Astrocyte (in vitro differentiated cells and primary cell): ENCODE results near the gene RHOJ. TPM values are rescaled to one million over a fixed set of nuclear protein-coding genes. Genes with fewer than 3 reads are reported as not detected.
A peak's percentile ranks its signal among the peaks of the same experiment; 100 is the strongest.
"Not testable (repeated sequence)": the region's sequence is repeated elsewhere in the genome, so short reads cannot be mapped to it uniquely, and the experiment has no call there.

Experiments
- DNase-seq: peaks from one replicate; pipeline ENCODE4 v3.0.0-alpha.2; 2010; ENCODE audit warnings: low read depth
- FAIRE-seq: peaks from 2 replicates; lab custom pipeline; 2011; peaks lifted over from hg19 to GRCh38; lab: Jason Lieb, UNC
- H2AFZ ChIP-seq: 2 replicates; pipeline ENCODE4 v1.6.0; 2012; ENCODE audit warnings: low read depth, low read length, inconsistent platforms
- H3K27ac ChIP-seq: 2 replicates; pipeline ENCODE4 v1.5.1; 2011; ENCODE audit warnings: low read depth, low read length, inconsistent platforms
- H3K27me3 ChIP-seq: 2 replicates; pipeline ENCODE4 v1.6.0; 2011; ENCODE audit warnings: low read length, inconsistent platforms; ENCODE audit not compliant: insufficient read depth
- H3K36me3 ChIP-seq: 2 replicates; pipeline ENCODE4 v1.5.1; 2011; ENCODE audit warnings: low read length, inconsistent platforms; ENCODE audit not compliant: insufficient read depth
- H3K4me1 ChIP-seq: 2 replicates; pipeline ENCODE4 v1.5.1; 2011; ENCODE audit warnings: low read length, inconsistent platforms; ENCODE audit not compliant: insufficient read depth
- H3K4me2 ChIP-seq: 2 replicates; pipeline ENCODE4 v1.6.0; 2012; ENCODE audit warnings: low read length, inconsistent platforms
- H3K4me3 ChIP-seq: 2 replicates; pipeline ENCODE4 v1.5.1; 2011; ENCODE audit warnings: low read depth, mild to moderate bottlenecking, low read length, inconsistent platforms; ENCODE audit not compliant: insufficient read depth
- H3K79me2 ChIP-seq: 2 replicates; pipeline ENCODE4 v1.6.0; 2012; ENCODE audit warnings: mild to moderate bottlenecking, low read length, inconsistent platforms; ENCODE audit not compliant: insufficient read depth
- H3K9ac ChIP-seq: 2 replicates; pipeline ENCODE4 v1.6.0; 2012; ENCODE audit warnings: mild to moderate bottlenecking, low read length, inconsistent platforms
- H3K9me3 ChIP-seq: 2 replicates; pipeline ENCODE4 v1.5.1; 2012; ENCODE audit warnings: low read depth, mild to moderate bottlenecking, low read length, inconsistent platforms; ENCODE audit not compliant: insufficient read depth
- H4K20me1 ChIP-seq: 2 replicates; pipeline ENCODE4 v1.6.0; 2012; ENCODE audit warnings: low read length, inconsistent platforms; ENCODE audit not compliant: insufficient read depth
- H3K27ac Mint-ChIP-seq: one replicate; pipeline ENCODE4 v1.8.0; 2021; ENCODE audit warnings: mild to moderate bottlenecking, mixed read lengths; ENCODE audit not compliant: unreplicated experiment
- H3K27me3 Mint-ChIP-seq: one replicate; pipeline ENCODE4 v1.8.0; 2021; ENCODE audit warnings: low read depth, mixed read lengths; ENCODE audit not compliant: unreplicated experiment
- H3K36me3 Mint-ChIP-seq: one replicate; pipeline ENCODE4 v1.8.0; 2021; ENCODE audit warnings: low read depth, mixed read lengths; ENCODE audit not compliant: unreplicated experiment
- H3K4me1 Mint-ChIP-seq: one replicate; pipeline ENCODE4 v1.8.0; 2021; ENCODE audit warnings: low read depth, mixed read lengths; ENCODE audit not compliant: unreplicated experiment
- H3K4me3 Mint-ChIP-seq: one replicate; pipeline ENCODE4 v1.8.0; 2021; ENCODE audit warnings: mild to moderate bottlenecking, moderate library complexity, mixed read lengths; ENCODE audit not compliant: unreplicated experiment
- H3K9me3 Mint-ChIP-seq: one replicate; pipeline ENCODE4 v1.8.0; 2021; ENCODE audit warnings: mild to moderate bottlenecking, mixed read lengths; ENCODE audit not compliant: unreplicated experiment
- EZH2 ChIP-seq: IDR thresholded peaks from 2 replicates; pipeline ENCODE4 v1.6.1; 2012; ENCODE audit warnings: mild to moderate bottlenecking, low read length, inconsistent platforms; ENCODE audit not compliant: insufficient read depth
- total RNA-seq: library from RNA; stranded (reverse); gene quantifications from 2 replicates; pipeline ENCODE4 v1.2.1, GENCODE V29; 2021
- TF ChIP-seq, protein P1 (sequence below): IDR thresholded peaks from 2 replicates; pipeline ENCODE4 v1.5.1; 2011; ENCODE audit warnings: low read depth, mild to moderate bottlenecking, inconsistent platforms, low read length, moderate library complexity; ENCODE audit not compliant: insufficient read depth

Gene RHOJ
- total RNA-seq, 1 donor from 2014 or later: 29.6 TPM

DNA sequence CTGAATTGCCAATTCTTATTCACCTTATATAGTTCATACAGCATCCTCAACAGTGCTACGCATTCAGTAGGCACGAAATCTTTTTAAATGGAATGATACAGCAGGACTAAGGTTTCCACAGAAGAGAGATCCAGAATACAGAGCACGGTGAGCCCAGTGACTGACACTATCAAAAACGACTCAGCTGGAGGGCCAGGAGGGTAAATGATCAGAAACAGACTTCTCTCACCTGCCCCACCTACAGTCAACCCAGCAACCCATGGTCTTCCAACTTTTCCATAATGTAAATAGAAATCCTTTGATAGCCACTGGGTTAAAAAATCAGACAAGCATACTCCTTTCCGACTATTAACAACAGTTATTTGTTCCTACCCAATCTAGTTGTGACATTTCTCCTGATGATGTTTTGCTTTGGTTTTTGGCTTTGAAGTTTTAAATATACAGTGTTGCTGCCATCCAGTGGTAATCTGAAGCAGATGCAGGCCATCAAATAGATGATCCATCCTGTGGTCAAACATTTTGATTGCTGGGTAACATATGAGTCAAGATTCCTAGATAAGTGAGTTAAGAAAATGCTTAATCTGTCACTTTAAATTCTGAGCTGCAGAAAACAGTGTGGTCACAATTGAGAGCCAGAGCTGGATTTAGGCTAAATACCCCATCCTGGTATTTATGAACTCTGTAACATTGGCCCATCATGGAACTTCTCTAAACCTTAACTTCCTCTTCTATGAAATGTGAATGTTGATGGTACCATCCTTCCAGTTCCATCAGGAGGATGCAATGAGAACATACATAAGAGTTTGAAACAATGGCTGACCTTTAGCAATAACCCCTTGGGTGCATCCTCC is 72.5 kb downstream of the RHOJ start:
- Mint-ChIP-seq H3K4me3 (no peak overlapping the region), H3K4me1 (no peaks in the 10 kb centered on the region), H3K27me3 (no peaks in the 10 kb centered on the region), H3K36me3 (peaks cover 9% of the 10 kb centered on the region), H3K27ac (no peak overlapping the region), H3K9me3 (no peaks in the 10 kb centered on the region)
- Histone ChIP-seq H3K9me3 (no peaks in the 10 kb centered on the region), H3K4me1 (peaks cover 6% of the 10 kb centered on the region), H3K36me3 (peaks cover 24% of the 10 kb centered on the region), H3K27ac (peak overlapping the region; percentile 6), H3K4me2 (peak overlapping the region; percentile 2), H4K20me1 (peaks cover 15% of the 10 kb centered on the region), H3K9ac (peak overlapping the region; percentile 24), H2AFZ (no peak overlapping the region), H3K27me3 (no peaks in the 10 kb centered on the region), H3K4me3 (no peak overlapping the region), H3K79me2 (peaks cover 4% of the 10 kb centered on the region)
- TF ChIP-seq, protein P1, sequence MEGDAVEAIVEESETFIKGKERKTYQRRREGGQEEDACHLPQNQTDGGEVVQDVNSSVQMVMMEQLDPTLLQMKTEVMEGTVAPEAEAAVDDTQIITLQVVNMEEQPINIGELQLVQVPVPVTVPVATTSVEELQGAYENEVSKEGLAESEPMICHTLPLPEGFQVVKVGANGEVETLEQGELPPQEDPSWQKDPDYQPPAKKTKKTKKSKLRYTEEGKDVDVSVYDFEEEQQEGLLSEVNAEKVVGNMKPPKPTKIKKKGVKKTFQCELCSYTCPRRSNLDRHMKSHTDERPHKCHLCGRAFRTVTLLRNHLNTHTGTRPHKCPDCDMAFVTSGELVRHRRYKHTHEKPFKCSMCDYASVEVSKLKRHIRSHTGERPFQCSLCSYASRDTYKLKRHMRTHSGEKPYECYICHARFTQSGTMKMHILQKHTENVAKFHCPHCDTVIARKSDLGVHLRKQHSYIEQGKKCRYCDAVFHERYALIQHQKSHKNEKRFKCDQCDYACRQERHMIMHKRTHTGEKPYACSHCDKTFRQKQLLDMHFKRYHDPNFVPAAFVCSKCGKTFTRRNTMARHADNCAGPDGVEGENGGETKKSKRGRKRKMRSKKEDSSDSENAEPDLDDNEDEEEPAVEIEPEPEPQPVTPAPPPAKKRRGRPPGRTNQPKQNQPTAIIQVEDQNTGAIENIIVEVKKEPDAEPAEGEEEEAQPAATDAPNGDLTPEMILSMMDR: peak; percentile 98
- no peak for TF ChIP-seq EZH2
- FAIRE-seq (peak; percentile 83), DNase-seq (peak; percentile 57)

DNA sequence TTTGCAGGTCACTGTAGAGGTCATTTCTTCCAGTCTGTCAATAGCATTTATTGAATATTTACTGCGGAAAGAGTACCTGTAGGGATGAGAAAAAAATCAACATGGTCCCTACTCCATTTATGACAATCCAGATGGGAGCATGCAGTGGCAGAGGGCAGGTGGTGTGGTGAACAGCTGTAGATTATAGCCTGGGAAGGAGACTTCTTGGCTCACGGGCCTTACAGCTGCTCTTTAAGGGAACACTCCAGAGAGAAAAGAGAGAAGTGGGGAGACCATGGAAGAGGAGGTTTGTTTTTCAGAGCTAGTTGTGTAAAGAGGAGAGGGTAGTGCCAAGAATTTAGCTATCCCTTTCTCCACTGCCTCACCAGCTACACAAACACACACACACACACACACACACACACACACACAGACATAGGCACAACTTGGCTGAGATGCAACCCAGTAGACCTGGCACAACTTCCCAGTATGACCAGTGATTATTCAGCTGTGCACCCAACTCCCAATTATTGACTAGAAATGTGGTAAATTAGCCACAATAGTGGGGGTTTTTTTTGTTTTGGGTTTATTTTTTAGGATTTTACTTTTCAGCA is 73.4 kb downstream of the RHOJ start:
- peaks cover 20% of the 10 kb centered on the region for H3K36me3 ChIP-seq
- peaks cover 9% of the 10 kb centered on the region for H3K36me3 Mint-ChIP-seq
- H3K27ac Mint-ChIP-seq: no peak overlapping the region
- H3K4me1 ChIP-seq: peaks cover 6% of the 10 kb centered on the region
- H2AFZ ChIP-seq: no peak overlapping the region
- no peak overlapping the region for H3K27ac ChIP-seq
- FAIRE-seq (no peak), DNase-seq (no peak)
- no peaks in the 10 kb centered on the region for H3K9me3 ChIP-seq
- TF ChIP-seq, protein P1: no peak
- no peak for TF ChIP-seq EZH2
- no peaks in the 10 kb centered on the region for H3K9me3 Mint-ChIP-seq
- no peak overlapping the region for H3K9ac ChIP-seq
- no peak overlapping the region for H3K4me3 ChIP-seq
- no peaks in the 10 kb centered on the region for H3K4me1 Mint-ChIP-seq
- H3K27me3 Mint-ChIP-seq: no peaks in the 10 kb centered on the region
- H3K27me3 ChIP-seq: no peaks in the 10 kb centered on the region
- peaks cover 4% of the 10 kb centered on the region for H3K79me2 ChIP-seq
- H3K4me2 ChIP-seq: no peak overlapping the region
- peaks cover 15% of the 10 kb centered on the region for H4K20me1 ChIP-seq
- H3K4me3 Mint-ChIP-seq: no peak overlapping the region

DNA sequence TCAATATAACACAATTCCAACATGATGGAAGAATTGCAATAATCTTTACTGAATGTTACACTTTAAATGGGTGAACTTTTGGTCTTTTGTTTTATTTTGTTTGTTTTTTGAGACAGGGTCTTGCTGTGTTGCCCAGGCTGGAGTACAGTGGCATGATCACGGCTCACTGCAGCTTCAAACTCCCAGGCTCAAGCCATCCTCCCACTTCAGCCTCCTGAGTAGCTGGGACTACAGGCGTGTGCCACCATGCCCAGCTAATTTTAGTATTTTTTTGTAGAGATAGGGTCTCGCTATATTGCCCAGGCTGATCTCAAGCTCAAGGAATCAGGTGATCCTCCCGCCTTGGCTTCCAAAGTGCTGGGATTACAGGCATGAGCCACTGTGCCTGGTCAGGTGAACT is 75.7 kb downstream of the RHOJ start:
- not testable (repeated sequence) for H3K4me1 Mint-ChIP-seq, H3K79me2 ChIP-seq, H3K27me3 Mint-ChIP-seq, H2AFZ ChIP-seq, H3K9ac ChIP-seq, H3K9me3 ChIP-seq, H3K4me1 ChIP-seq, H3K4me3 Mint-ChIP-seq, FAIRE-seq, H3K27ac ChIP-seq, H3K27ac Mint-ChIP-seq, H3K4me3 ChIP-seq, DNase-seq, H3K4me2 ChIP-seq, H3K36me3 Mint-ChIP-seq, H3K9me3 Mint-ChIP-seq, H3K27me3 ChIP-seq
- Histone ChIP-seq H4K20me1 (peaks cover 15% of the 10 kb centered on the region), H3K36me3 (peaks cover 26% of the 10 kb centered on the region)
